Measurements from ENCODE around the gene ETV1.
A peak's percentile ranks its signal among the peaks of the same experiment; 100 is the strongest.

Gene ETV1

DNA sequence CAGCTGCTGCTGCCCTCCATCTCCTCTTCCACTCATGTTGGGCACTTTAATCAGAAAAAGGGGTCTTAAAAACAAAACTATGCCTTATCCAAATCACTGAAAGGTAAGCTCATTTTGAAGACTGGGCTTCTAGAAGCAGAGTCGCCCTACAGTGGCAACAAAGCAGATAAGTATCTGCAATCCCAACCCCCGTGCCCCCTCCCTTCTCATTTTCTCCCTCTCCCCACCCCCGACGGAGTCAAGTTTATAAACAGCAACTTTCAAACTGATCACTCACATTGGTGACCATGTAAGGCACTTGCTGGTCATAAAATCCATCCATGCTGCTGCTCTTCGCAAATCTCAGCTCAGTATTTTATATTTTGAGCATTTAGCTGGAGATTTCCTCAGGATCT, 738 bp downstream of the ETV1 start:
- DNase-seq (ENCODE audit: low read depth) = no peak
- peak overlapping the region; percentile 79 for H3K4me3 ChIP-seq (ENCODE audit: low read depth, low read length)

DNA sequence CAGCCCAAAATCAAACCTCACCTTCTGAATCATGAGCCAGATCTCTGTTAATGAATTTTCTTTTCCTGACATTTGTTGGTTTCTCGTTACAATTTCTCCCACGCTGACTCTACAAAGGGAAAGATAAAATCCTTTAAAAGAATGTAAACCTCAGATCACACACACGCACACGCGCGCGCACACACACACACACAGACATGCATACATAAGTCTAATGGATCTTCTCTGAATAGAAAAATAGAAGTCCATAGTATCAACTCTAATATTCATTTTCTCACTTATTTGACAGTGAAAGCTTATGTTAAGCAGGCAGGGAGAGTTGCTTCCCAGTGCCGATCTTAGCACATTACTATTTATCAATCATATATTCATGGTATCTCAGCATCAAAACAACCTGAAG, 1.4 kb downstream of the ETV1 start:
- no peak for DNase-seq (ENCODE audit: low read depth)
- H3K4me3 ChIP-seq (ENCODE audit: low read depth, low read length) = peak overlapping the region; percentile 79

- no peak for DNase-seq (ENCODE audit: low read depth)
- peak overlapping the region; percentile 79 for H3K4me3 ChIP-seq (ENCODE audit: low read depth, low read length)
Observed at GRCh38 chr7:13987395-13987794, 2.1 kb downstream of the ETV1 start.

- DNase-seq (ENCODE audit: low read depth) = no peak
- no peak overlapping the region for H3K4me3 ChIP-seq (ENCODE audit: low read depth, low read length)
Observed at GRCh38 chr7:13986208-13986607, 3.3 kb downstream of the ETV1 start.

DNA sequence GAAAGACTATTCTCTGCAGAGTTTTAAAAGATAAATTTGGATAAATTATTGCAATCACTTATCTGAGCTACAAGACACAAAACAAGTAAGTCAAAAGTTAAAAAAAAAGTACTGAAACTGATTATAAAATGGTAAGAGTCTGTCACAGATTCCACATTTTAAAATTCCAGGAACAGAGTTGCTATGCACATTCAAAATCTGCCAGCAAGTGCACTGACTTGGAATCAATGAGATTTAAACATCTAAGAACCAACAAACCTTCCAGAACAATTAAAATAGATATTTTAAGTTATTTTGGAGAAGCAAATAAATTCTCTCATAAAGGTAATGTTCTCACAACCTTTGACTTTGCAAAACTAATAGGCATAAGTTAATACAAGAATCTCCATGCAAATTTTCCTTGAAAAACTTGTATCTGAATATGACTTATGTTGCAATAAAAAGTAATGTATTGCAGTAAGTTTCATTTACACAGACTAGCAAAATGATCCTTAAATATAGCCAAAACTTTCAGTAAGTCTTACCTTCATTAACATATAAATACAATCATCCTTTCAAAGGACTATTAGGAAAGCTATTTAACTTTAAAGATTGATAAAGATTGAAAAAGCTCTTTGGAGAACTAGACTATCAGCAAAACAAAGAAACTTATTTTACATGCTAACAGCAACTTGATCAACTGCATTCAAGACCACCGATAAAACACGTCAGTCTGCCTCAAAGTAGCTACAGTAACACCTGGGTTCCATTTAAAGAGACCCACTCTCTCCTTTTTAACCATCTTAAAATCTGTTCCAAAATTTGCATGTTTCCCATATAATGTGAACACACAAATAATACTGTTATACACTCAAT, 4.4 kb downstream of the ETV1 start:
- no peak overlapping the region for H3K4me3 ChIP-seq (ENCODE audit: low read depth, low read length)

DNA sequence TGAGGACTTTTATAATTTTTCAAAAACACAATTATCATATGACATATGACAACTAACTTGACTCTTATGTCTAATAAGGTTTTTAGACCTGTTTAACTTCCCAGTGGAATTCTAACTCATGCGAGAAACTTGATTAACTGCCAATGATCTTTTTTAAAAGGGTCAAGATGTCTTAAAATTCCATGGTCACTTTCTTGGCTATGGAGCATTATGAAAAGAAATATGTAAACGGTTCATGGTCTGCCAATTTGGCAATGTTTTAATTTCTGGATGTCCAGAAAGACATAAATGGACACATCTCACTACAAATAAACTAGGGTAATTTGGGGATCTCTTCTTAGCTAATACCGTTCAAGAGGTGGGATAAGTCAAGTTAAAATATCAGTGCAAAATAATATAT, 5.4 kb downstream of the ETV1 start:
- DNase-seq (ENCODE audit: low read depth) = no peak
- no peak overlapping the region for H3K4me3 ChIP-seq (ENCODE audit: low read depth, low read length)

More for the DNA sequence above, 4.4 kb downstream of the ETV1 start:
- no peak for DNase-seq (ENCODE audit: low read depth)

DNA sequence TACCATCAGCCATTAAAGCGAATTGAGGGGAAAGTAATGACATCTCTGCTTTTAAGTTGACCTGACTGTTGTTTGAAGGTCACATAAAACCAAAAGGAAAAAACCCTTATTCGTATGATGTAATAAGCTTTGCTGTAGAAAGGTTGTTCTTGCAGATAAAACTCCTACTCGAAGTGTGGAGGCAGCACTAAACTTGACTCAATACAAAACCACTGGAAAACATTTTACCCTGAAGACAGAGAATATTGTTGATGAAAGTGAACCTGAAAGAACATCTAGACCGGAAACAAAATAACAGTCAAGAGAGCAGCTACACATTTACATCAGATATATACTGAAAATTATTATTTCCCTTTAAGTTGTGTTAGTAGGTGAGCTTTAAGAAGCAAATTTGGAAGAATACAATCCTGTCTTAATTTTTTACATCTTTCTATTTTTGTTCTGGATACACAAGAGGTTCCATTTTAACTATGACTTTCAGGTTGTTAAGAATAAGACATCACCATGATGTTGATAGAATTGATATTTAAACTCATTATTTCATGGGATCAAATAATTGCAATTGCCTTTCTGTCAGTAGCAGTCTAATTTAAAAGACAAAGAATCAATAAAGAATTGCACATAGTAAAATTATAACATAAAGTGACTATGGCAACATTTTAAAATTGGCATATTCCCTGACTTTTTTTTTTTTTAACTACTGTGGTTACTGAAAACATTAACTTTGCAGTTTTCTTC, 6.4 kb downstream of the ETV1 start:
- no peak overlapping the region for H3K4me3 ChIP-seq (ENCODE audit: low read depth, low read length)
- no peak for DNase-seq (ENCODE audit: low read depth)

DNA sequence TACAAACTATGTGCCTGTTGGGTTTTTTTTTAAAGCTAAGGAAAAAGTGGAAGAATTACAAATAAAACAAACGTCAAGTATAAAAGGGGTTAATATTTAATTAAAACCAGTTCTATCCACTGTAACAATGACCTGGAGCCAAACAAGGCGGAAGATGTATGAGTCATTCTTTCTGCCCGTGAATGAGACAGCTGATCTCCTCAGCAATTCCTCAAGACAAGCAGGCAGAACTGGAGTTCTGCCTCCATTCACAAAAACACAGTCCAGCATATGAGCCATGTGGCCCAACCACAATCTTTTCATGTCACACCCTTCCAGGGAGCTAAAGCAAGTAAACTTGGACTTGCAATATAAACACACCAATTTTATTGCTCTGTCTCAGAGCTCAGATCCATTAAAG, 8.4 kb downstream of the ETV1 start:
- H3K4me3 ChIP-seq (ENCODE audit: low read depth, low read length) = no peak overlapping the region
- DNase-seq (ENCODE audit: low read depth) = peak; percentile 96

DNA sequence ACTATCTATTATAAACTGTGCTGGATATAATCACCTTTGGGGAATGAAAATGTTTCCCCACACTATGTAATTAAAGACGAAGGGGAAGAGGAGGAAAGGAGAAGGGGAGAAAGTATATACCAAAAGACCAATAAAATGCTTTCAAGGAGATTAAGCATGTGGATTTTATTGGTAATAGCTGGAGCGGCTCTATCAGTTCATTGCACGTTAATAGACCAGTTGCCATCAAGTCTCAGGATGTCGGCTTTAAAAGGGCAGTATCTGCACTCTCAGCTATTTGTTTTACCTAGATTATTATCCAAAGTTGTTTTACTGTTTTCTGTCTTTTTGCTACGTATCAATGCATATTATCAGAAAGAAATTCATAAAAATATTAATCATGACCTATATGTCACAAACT, 9.0 kb downstream of the ETV1 start:
- DNase-seq (ENCODE audit: low read depth) = no peak
- no peak overlapping the region for H3K4me3 ChIP-seq (ENCODE audit: low read depth, low read length)

GRCh38 chr7:13979671-13980435, 9.6 kb downstream of the ETV1 start:
- DNase-seq (ENCODE audit: low read depth) = no peak
- no peak overlapping the region for H3K4me3 ChIP-seq (ENCODE audit: low read depth, low read length)

DNA sequence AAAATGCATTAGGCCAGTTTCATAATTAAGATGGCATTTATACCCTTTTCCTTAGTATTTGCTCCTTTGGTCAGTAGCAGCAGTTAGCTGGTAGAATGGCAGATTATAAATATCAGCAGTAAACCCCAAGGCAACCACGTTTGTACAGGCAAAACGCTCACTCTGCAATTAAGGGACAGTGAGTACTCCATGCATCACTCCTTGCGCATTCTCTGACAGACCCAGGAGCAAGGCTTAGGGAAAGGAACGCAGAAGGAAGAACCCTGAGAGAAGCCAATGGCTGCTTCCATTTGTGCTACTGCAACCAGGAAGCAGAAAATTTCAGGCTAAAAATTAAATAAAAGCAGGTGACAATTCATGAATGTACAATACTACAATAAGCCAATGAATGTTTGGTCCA, 12.9 kb downstream of the ETV1 start:
- no peak overlapping the region for H3K4me3 ChIP-seq (ENCODE audit: low read depth, low read length)
- no peak for DNase-seq (ENCODE audit: low read depth)

- H3K4me3 ChIP-seq (ENCODE audit: low read depth, low read length) = no peak overlapping the region
- no peak for DNase-seq (ENCODE audit: low read depth)
Observed at GRCh38 chr7:13965077-13965476, 24.4 kb downstream of the ETV1 start.

DNA sequence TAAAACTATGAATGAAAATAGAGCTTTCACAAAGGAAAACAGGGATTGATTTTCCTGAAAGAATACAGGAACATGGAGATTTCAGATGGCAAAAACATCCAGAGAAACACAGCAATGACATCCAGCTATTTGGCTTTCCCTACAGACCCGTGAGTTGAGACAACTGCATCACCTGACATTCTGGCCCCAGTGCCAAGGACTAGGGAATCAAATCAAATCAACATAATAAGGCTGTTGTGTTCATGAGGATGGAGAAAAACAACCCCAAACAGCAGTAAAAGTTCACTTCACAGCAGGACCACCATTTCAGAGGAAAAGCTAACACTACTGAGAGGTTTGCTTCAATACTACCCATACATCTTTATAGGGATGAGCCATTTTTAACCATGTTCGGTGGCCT, 25.5 kb downstream of the ETV1 start:
- H3K4me3 ChIP-seq (ENCODE audit: low read depth, low read length) = no peak overlapping the region
- DNase-seq (ENCODE audit: low read depth) = no peak

DNA sequence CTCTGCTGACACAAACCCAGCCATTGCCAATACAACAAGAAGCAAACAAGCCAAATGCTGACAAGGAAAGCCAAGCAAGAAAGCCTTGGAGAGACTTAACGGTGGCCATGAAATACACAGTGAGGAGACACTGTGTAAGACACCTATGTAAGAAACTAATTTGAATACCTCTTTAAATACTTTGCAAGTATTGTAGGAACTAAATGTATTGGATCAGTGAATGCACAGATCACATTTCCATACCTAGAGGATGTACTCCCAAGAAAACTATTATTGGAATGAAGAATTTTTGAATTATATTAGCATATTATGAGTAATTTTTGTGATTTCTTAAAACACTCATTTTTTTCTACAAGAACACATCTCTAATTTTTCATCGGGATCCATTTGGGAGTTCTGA, 34.0 kb downstream of the ETV1 start:
- DNase-seq (ENCODE audit: low read depth) = no peak
- H3K4me3 ChIP-seq (ENCODE audit: low read depth, low read length) = no peak overlapping the region

GRCh38 chr7:13953368-13953767, 36.1 kb downstream of the ETV1 start:
- H3K4me3 ChIP-seq (ENCODE audit: low read depth, low read length) = no peak overlapping the region
- DNase-seq (ENCODE audit: low read depth) = no peak

- no peak overlapping the region for H3K4me3 ChIP-seq (ENCODE audit: low read depth, low read length)
- no peak for DNase-seq (ENCODE audit: low read depth)
Observed at GRCh38 chr7:13952921-13953320, 36.5 kb downstream of the ETV1 start.

GRCh38 chr7:13949939-13950338, 39.5 kb downstream of the ETV1 start:
- no peak overlapping the region for H3K4me3 ChIP-seq (ENCODE audit: low read depth, low read length)
- DNase-seq (ENCODE audit: low read depth) = no peak

- no peak for DNase-seq (ENCODE audit: low read depth)
- H3K4me3 ChIP-seq (ENCODE audit: low read depth, low read length) = no peak overlapping the region
Observed at GRCh38 chr7:13949445-13949844, 40.0 kb downstream of the ETV1 start.

GRCh38 chr7:13948019-13948801, 41.3 kb downstream of the ETV1 start:
- DNase-seq (ENCODE audit: low read depth) = no peak
- no peak overlapping the region for H3K4me3 ChIP-seq (ENCODE audit: low read depth, low read length)

Data from skeletal muscle cell (primary cell).